IPS-NIHi11 (cell line): ENCODE results near the gene KAZN.

Experiments
- DNase-seq: peaks from one replicate; pipeline ENCODE4 v3.0.0; 2012; ENCODE audit warnings: mixed read lengths, low spot score

KAZN gene

GRCh38 chr1:14590411-14591180, 7.9 kb upstream of the KAZN start:
- DNase-seq, result peak; percentile 58

DNA sequence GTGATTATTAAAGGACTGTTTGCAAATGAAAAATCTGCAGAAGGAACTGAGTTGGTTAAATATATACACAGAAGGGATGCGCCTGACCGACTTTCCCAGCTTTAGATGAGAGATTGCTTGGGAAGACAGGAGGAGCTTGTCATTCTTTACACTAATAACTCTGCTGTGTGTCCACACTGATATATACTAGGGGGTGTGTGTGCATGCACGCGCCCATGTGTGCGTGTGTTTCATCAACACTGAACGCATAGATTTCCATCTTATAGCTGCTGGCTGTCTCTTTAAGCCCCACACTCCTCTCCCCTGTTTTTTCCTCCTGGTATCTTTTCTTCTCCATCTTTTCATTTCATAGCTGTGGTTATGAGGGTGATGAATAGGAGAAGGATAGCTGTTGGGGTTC, 6.9 kb upstream of the KAZN start:
- no peak for DNase-seq

DNA sequence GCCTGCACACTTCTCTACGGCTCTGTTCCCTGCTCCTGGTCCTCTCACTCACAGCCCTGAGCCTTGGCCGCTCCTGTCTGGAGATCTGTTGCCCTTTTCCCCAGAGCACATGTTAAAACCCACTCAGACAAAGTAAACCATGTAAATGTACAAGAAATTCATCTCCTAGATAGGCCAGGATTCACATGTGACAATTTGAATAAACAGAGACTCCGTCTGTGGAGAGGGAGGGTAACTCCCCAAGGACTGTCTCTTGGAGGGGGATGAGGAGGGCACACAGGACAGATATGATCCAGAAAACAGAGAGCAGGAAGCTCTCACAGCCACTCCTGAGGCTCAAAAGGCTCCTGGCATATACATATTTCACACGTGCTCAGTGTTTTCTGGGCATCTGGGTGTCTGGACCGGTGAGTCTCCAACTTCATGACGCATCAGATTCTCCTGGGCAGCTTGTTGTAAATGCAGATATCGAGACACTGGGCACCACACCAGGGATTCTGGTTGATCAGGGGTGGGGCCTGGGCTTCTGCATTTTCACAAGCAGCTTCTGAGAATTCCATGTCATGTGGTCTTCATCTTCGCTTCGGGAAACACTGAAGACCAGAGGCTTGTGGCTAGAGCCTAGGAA, 6.4 kb upstream of the KAZN start:
- DNase-seq, result no peak

GRCh38 chr1:14593302-14593701, 5.2 kb upstream of the KAZN start:
- peak; percentile 22 for DNase-seq

DNA sequence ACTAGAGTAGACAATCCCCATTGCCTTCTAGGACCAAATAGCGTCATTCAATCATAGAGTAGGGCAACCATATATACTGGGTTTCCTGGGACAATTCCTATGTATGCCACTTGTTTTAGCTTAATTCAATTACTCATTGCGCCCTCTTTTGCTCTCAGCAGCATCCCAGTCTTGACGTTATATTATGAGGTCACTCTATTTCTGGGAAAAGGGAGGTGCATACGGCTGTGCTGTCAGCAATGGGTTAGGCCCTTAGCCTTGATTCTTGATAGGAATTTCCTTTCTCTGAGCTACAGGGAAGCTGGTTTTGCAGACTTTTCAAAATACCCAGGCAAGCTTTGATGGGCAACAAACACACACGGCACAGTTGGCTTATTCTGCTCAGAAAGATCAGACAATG, 4.4 kb upstream of the KAZN start:
- no peak for DNase-seq

- DNase-seq, result no peak
Observed at GRCh38 chr1:14596591-14596990, 1.9 kb upstream of the KAZN start.

DNA sequence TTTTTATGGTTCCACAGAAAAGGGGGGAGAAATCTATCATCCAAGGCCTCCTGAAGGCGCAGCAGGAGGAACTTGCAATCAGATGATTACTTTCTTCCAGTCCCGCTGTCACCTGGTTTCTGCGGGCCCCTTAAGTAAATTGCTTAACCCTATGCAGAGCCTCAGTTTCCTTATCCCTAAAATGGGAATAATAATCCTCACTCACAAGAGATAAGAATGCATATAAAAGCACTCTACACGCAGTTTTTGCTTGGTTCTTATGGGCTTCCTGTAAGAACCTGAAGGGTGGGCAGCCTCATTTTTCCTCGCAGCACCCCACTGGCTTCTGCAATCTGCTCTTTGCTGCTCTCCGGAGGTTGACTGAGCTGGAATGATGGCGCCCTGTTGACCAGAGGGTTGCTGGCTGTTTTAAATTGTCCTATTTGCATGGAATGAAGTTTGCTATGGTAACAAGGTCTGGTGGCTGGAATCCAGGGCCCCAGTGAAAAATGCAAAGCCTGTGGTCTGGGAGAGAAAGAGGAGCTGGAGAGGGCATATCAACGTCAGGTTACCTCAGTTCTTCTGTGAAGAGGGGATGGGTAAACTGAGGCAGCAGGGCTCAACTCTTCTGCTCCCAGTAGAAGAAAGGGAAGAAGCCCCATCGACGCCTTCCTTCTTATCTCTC, 1.0 kb upstream of the KAZN start:
- peak; percentile 22 for DNase-seq

DNA sequence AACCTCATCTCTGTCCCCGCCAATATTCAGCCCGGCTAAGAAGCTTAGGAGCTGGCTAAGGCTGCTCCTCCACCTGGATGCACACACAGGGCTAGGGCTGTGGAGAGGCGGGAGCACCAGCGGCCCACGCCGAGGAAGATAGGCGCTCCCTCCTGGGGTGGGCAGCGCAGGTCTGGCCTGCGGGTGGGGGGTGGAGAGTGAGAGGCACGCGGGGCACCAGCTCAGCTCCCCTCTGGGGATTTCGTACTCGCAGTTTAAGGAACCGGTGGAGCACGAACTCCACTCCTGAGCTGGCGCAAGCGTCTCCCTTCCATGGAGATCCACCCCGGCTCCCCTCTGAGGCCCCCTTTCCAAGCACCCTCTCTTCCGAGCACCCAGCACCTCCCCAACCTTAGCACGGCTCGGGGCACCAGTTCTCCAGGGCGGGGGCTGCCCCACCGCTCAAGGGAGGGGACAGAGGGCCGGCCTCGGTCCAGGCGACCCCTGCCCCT, 433 bp upstream of the KAZN start:
- peak; percentile 44 for DNase-seq

- peak; percentile 18 for DNase-seq
Observed at GRCh38 chr1:14599183-14599791, 802 bp downstream of the KAZN start.

GRCh38 chr1:14599800-14600199, 1.3 kb downstream of the KAZN start:
- no peak for DNase-seq

- no peak for DNase-seq
Observed at GRCh38 chr1:14600405-14601112, 2.1 kb downstream of the KAZN start.

- DNase-seq, result no peak
Observed at GRCh38 chr1:14602136-14602535, 3.7 kb downstream of the KAZN start.

DNA sequence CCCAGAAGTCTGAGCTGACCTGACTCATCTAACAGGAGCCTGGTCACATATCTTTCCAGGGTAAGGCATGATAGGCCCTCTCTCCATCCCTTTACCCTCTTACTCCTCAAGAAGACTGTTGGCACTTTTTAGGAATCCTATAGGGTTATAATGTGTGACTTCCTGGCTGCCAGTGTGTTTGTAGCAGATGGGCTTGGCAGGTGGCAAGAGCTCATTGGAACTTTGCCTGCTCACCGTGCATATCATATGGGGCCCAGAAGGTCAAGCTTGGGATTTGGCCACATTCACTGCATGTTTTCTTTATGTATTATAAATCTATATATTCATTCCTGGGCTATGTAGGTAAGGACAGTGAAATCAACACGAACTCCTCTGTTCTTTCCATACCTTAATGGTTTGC, 5.2 kb downstream of the KAZN start:
- no peak for DNase-seq

- DNase-seq, result no peak
Observed at GRCh38 chr1:14604414-14604813, 5.9 kb downstream of the KAZN start.

GRCh38 chr1:14605945-14606344, 7.5 kb downstream of the KAZN start:
- DNase-seq, result no peak

GRCh38 chr1:14606632-14607031, 8.1 kb downstream of the KAZN start:
- no peak for DNase-seq

DNA sequence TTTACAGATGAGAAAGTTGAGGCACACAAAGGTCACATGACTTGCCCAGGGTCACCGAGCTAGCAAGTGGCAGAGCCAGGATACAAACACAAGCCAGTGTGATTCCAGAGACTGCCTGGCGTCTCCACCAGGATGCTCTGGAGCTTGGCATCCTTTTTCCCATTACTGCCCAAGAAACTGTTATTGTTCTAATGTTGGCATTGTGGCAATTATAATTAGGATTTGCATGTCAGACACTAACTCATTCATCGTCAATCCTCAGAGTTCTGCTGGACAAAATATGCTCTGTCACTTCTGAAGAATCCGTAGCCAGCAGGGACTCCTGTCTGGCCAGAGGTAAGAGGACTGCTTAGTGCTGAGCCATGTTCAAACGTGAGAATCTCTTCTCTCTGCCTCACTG, 8.8 kb downstream of the KAZN start:
- DNase-seq, result no peak

DNA sequence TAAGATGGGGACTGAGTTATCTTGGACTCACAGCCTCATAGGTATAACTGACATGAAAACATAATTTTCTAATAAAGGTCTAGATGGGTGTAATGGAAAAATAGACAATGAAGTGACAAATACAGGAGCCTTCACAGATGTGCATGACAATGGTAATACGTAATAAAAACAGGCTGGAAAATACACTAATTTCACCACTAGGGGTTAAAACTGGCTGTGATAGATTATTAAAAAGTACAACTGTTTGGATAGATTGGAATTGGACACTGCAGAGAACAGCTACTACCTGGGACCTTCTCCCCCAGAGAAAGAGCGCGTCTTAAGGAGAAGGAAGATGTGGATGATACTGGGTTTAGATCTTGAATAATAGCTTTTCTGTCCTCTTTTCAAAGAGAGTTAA, 9.8 kb downstream of the KAZN start:
- DNase-seq, result no peak

DNA sequence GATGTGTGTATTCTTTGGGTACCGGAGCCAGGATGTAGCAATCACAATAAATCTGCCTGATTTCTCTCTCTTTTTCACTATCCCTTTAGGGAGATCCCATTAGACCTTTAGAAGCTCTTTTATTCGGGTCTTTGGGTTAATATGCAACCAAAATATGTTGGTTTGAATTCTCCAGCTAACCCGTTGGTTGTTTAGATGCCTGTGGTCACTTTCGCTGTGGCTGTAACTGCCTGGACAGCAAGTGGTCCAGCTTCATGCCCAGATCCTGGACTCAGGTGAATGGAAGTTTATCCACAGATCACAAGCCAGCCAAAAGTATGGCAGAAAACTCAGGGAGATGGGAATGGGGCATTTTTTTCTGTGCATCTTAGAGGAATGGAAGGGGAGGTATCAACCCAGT, 12.3 kb downstream of the KAZN start:
- no peak for DNase-seq

DNA sequence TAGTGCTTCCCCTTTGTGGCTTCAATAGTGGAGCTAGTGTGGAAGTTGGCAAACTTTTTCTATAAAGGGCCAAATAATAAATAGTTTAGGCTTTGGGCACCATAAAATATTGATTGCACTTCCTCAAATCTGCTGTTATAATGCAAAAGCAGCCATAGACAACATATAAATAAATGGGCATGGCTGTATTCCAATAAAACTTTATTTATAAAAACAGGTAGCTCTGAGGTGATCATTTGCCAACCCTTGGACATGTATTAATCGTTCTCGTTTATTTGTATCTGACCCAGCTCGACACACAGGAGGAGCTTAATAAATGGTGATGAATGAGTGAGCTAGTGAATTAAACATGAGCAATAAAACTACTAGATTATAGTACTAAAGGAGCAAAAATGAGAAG, 13.3 kb downstream of the KAZN start:
- DNase-seq, result no peak

DNA sequence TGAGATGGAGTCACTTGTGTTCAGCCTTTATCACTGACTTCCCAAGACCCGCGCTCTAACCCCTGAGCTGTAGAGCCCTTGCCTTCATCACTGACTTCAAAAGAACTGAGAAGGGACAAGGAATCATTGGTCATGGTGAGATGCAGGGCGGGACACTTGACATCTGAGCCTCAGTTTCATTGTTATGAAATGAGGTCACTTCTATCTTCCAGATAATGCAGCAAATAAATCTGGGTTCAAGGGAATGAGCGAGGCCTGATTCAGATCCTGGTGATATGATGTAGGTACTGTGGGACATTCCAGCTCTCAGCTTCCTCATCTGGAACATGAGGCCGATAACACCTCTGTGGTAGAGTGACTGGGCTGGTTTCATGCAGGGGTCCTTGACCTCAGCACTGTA, 13.8 kb downstream of the KAZN start:
- no peak for DNase-seq

GRCh38 chr1:14613926-14614325, 15.4 kb downstream of the KAZN start:
- no peak for DNase-seq
